Smooth muscle cell (in vitro differentiated cells): ENCODE measurements around the gene SPAM1. TPM values are rescaled to one million over a fixed set of nuclear protein-coding genes. Genes with fewer than 3 reads are reported as not detected.
"Not testable (repeated sequence)": the region's sequence is repeated elsewhere in the genome, so short reads cannot be mapped to it uniquely, and the experiment has no call there.

Experiments
- DNase-seq: peaks from one replicate; lab custom pipeline; 2025; ENCODE audit not compliant: unreplicated experiment; lab: John Stamatoyannopoulos, UW
- H2AFZ ChIP-seq: fragments of 200-600 bp; sonication (generic); 2 replicates; pipeline ENCODE4 v1.6.0; 2016; ENCODE audit warnings: antibody characterized with exemption, low read depth, mild to moderate bottlenecking
- H3F3A ChIP-seq: fragments of 200-600 bp; sonication (generic); 2 replicates; pipeline ENCODE4 v1.6.0; 2017; ENCODE audit warnings: antibody characterized with exemption, low read depth
- H3K27ac ChIP-seq: fragments of 200-600 bp; sonication (generic); 2 replicates; pipeline ENCODE4 v1.5.1; 2016; ENCODE audit warnings: low read depth, mild to moderate bottlenecking
- H3K27me3 ChIP-seq: fragments of 200-600 bp; sonication (generic); 2 replicates; pipeline ENCODE4 v1.6.1; 2016; ENCODE audit warnings: low read depth, mild to moderate bottlenecking
- H3K36me3 ChIP-seq: fragments of 200-600 bp; sonication (generic); 2 replicates; pipeline ENCODE4 v1.5.1; 2016; ENCODE audit warnings: low read depth
- H3K4me1 ChIP-seq: fragments of 200-600 bp; sonication (generic); 2 replicates; pipeline ENCODE4 v1.5.1; 2016; ENCODE audit warnings: low read depth
- H3K4me2 ChIP-seq: fragments of 200-600 bp; sonication (generic); 2 replicates; pipeline ENCODE4 v1.6.0; 2016; ENCODE audit warnings: mild to moderate bottlenecking
- H3K4me3 ChIP-seq: fragments of 200-600 bp; sonication (generic); 2 replicates; pipeline ENCODE4 v1.5.1; 2016; ENCODE audit warnings: mild to moderate bottlenecking
- H3K79me2 ChIP-seq: fragments of 200-600 bp; sonication (generic); 2 replicates; pipeline ENCODE4 v1.6.0; 2016; ENCODE audit warnings: low read depth, mild to moderate bottlenecking
- H3K9ac ChIP-seq: fragments of 200-600 bp; sonication (generic); 2 replicates; pipeline ENCODE4 v1.6.0; 2016; ENCODE audit warnings: low read depth
- H3K9me3 ChIP-seq: fragments of 200-600 bp; sonication (generic); replicated peaks from 2 replicates; pipeline ENCODE4 v1.5.1; 2016; ENCODE audit warnings: low read depth
- H4K20me1 ChIP-seq: fragments of 200-600 bp; sonication (generic); 2 replicates; pipeline ENCODE4 v1.6.0; 2016; ENCODE audit warnings: low read depth
- WGBS: methylation state at CpG from one replicate; pipeline ENCODE4 v1.1.7; 2016; ENCODE audit warnings: low lambda C conversion rate; 5-methylcytosine and 5-hydroxymethylcytosine counted together
- polyA plus RNA-seq: library from polyadenylated mRNA; unstranded; fragments of >200 nt; fragmentation: Nextera tagmentation; extraction: Ambion mirVana; gene quantifications from 2 replicates; pipeline ENCODE4 v1.2.1, GENCODE V29; 2016
- total RNA-seq: library from RNA; depleted of rRNA; stranded (reverse); fragments of >200 nt; gene quantifications from 2 replicates; pipeline ENCODE4 v1.2.3, GENCODE V29; 2014
- TF ChIP-seq, protein P1 (sequence below): fragments of 200-600 bp; sonication (generic); IDR thresholded peaks from 2 replicates; pipeline ENCODE4 v1.5.1; 2017; ENCODE audit warnings: borderline replicate concordance, mild to moderate bottlenecking, antibody characterized with exemption; ENCODE audit not compliant: insufficient read depth, poor library complexity, severe bottlenecking

Gene SPAM1
- total and polyA plus RNA-seq, 2 experiments from 2014 or later = not detected

DNA sequence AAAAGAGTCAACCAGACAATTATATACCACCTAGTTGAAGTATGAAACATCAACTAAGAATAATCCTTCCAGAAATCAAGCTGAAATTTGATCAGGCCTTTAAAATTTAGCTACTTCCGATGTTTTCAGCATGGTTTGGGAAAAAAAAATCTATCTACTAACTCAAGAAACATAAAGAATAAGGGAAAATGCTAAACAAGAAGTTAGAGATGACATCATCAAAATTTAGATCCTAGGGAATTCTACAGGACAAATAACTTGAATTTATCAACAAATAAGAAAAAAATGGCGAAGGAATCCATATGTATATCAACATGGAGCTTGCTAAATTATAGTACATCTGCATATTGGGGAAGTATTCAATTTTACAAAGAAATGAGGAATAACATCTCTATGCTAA is 43.7 kb upstream of the SPAM1 start:
- Histone ChIP-seq H3K9me3 (no peaks in the 10 kb centered on the region), H3F3A (no peaks in the 10 kb centered on the region), H3K4me3 (no peak overlapping the region), H3K36me3 (no peaks in the 10 kb centered on the region), H2AFZ (no peak overlapping the region), H3K27me3 (no peaks in the 10 kb centered on the region), H3K9ac (no peak overlapping the region), H3K79me2 (no peaks in the 10 kb centered on the region), H3K4me2 (no peak overlapping the region), H3K27ac (no peak overlapping the region), H3K4me1 (no peaks in the 10 kb centered on the region), H4K20me1 (no peaks in the 10 kb centered on the region)
- no peak for DNase-seq
- TF ChIP-seq, protein P1, sequence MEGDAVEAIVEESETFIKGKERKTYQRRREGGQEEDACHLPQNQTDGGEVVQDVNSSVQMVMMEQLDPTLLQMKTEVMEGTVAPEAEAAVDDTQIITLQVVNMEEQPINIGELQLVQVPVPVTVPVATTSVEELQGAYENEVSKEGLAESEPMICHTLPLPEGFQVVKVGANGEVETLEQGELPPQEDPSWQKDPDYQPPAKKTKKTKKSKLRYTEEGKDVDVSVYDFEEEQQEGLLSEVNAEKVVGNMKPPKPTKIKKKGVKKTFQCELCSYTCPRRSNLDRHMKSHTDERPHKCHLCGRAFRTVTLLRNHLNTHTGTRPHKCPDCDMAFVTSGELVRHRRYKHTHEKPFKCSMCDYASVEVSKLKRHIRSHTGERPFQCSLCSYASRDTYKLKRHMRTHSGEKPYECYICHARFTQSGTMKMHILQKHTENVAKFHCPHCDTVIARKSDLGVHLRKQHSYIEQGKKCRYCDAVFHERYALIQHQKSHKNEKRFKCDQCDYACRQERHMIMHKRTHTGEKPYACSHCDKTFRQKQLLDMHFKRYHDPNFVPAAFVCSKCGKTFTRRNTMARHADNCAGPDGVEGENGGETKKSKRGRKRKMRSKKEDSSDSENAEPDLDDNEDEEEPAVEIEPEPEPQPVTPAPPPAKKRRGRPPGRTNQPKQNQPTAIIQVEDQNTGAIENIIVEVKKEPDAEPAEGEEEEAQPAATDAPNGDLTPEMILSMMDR = no peak
- WGBS = 95% methylated on average over 2 of the region's 2 CpGs

DNA sequence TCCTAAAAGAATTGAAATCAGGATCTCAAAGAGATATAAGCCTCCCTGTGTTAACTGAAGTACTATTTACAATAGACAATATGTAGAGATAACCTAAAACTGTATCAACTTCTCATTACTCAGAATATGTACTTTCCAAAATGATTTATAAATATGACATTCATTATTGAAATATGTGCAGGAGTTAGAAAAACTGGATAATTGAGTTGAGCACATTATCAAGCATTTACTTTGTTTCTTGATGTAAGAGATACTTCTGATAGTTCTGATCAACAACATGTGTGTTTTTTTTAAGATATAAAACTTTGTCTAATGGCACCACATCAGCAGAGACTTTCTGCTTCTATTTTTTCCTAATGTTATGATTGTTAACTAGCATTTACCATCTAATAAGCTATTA is 41.9 kb upstream of the SPAM1 start:
- Histone ChIP-seq H3K9me3 (no peaks in the 10 kb centered on the region), H3F3A (no peaks in the 10 kb centered on the region), H3K4me2 (no peak overlapping the region), H4K20me1 (no peaks in the 10 kb centered on the region), H3K9ac (no peak overlapping the region), H3K79me2 (no peaks in the 10 kb centered on the region), H3K4me3 (no peak overlapping the region), H3K36me3 (no peaks in the 10 kb centered on the region), H3K4me1 (no peaks in the 10 kb centered on the region), H3K27me3 (no peaks in the 10 kb centered on the region), H2AFZ (no peak overlapping the region), H3K27ac (no peak overlapping the region)
- DNase-seq = no peak
- TF ChIP-seq, protein P1 = no peak

DNA sequence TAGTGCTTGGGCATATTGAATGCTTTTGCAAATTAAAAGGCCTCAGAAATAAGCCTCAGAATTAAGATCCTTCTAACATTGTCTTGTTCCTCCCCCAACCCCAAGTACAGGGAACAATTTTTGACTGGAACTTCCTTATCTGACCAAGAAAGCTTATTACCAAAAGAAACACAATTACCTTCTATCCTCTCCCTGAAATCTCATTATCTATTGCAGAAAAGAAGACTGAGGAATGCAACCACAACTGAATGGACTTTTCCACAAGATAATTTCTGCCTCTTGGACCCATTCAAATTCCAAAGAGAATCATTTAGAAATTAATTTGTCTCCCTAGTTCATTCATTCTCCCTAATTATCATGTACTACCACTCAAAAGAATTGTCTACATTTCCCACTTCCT is 36.8 kb upstream of the SPAM1 start:
- Histone ChIP-seq H3K79me2 (no peaks in the 10 kb centered on the region), H2AFZ (no peak overlapping the region), H3K27ac (no peak overlapping the region), H3F3A (no peaks in the 10 kb centered on the region), H3K9me3 (no peaks in the 10 kb centered on the region), H3K4me2 (no peak overlapping the region), H3K9ac (no peak overlapping the region), H3K4me1 (no peaks in the 10 kb centered on the region), H3K27me3 (no peaks in the 10 kb centered on the region), H4K20me1 (no peaks in the 10 kb centered on the region), H3K4me3 (no peak overlapping the region), H3K36me3 (no peaks in the 10 kb centered on the region)
- TF ChIP-seq, protein P1 = no peak
- DNase-seq = no peak

DNA sequence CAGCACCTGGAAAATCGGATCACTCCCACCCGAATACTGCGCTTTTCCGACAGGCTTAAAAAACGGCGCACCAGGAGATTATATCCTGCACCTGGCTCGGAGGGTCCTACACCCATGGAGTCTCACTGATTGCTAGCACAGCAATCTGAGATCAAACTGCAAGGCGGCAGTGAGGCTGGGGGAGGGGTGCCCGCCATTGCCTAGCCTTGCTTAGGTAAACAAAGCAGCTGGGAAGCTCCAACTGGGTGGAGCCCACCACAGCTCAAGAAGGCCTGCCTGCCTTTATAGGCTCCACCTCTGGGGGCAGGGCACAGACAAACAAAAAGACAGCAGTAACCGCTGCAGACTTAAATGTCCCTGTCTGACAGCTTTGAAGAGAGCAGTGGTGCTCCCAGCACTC is 30.3 kb upstream of the SPAM1 start:
- H2AFZ ChIP-seq, H3K27ac ChIP-seq, H3K27me3 ChIP-seq, H3K4me2 ChIP-seq, H3K9me3 ChIP-seq, H4K20me1 ChIP-seq, DNase-seq, H3K79me2 ChIP-seq, H3F3A ChIP-seq, H3K4me3 ChIP-seq, H3K9ac ChIP-seq, H3K36me3 ChIP-seq, H3K4me1 ChIP-seq: not testable (repeated sequence)
- WGBS = 99% methylated on average over 10 of the region's 10 CpGs
